Upper lobe of left lung (tissue), 6 donors: ENCODE results near the gene MARCHF3. TPM values are rescaled to one million over a fixed set of nuclear protein-coding genes. Genes with fewer than 3 reads are reported as not detected.
A peak's percentile ranks its signal among the peaks of the same experiment; 100 is the strongest.
"Not testable (repeated sequence)": the region's sequence is repeated elsewhere in the genome, so short reads cannot be mapped to it uniquely, and the experiment has no call there.

Source experiments
- ATAC-seq, 2 donors: fragments of 200-7000 bp; cut with Tn5 transposase; one replicate each; pipeline ENCODE4 v1.9.1; 2022; ENCODE audit warnings: mild to moderate bottlenecking in 2 of 2, moderate library complexity in 2 of 2; ENCODE audit not compliant: low FRiP score in 2 of 2
- DNase-seq, 2 donors: peaks; one replicate each; pipeline ENCODE4 v3.0.0-alpha.2; 2019 to 2020
- H3K27ac ChIP-seq, 4 donors: fragments of 200-600 bp; sonication (generic); one replicate each; pipeline ENCODE4 v1.5.1; 2016 to 2019
- H3K27me3 ChIP-seq, 4 donors: fragments of 200-600 bp; sonication (generic); one replicate each; pipeline ENCODE4 v1.5.1; 2017 to 2019
- H3K36me3 ChIP-seq, 4 donors: fragments of 200-600 bp; sonication (generic); one replicate each; pipeline ENCODE4 v1.5.1; 2016 to 2019
- H3K4me1 ChIP-seq, 4 donors: fragments of 200-600 bp; sonication (generic); one replicate each; pipeline ENCODE4 v1.5.1; 2018 to 2019
- H3K4me3 ChIP-seq, 4 donors: fragments of 200-600 bp; sonication (generic); one replicate each; pipeline ENCODE4 v1.5.1; 2017 to 2019; ENCODE audit warnings: mild to moderate bottlenecking in 2 of 4, moderate library complexity in 1 of 4
- H3K9me3 ChIP-seq, 4 donors: fragments of 200-600 bp; sonication (generic); one replicate each; pipeline ENCODE4 v1.5.1; 2018 to 2019
- CTCF ChIP-seq, 6 experiments: fragments of 450-650 bp in 4 of 6; fragments of 200-600 bp in 2 of 6; sonication (generic) in 2 of 6; IDR thresholded peaks; one replicate each; pipeline ENCODE4 v1.5.1; 2016 to 2019; ENCODE audit warnings: antibody characterized with exemption in 6 of 6
- EP300 ChIP-seq, 4 donors: sonication (generic); formaldehyde crosslinking; IDR thresholded peaks; one replicate each; pipeline ENCODE4 v1.5.1; 2017; ENCODE audit warnings: antibody characterized with exemption in 4 of 4, control low read depth in 2 of 4
- POLR2A ChIP-seq, 4 donors: fragments of 450-650 bp; IDR thresholded peaks; one replicate each; pipeline ENCODE4 v1.5.1; 2016 to 2017; ENCODE audit warnings: antibody characterized with exemption in 4 of 4, mild to moderate bottlenecking in 2 of 4
- POLR2AphosphoS5 ChIP-seq, 2 donors: sonication (generic); formaldehyde crosslinking; IDR thresholded peaks; one replicate each; pipeline ENCODE4 v1.5.1; 2017; ENCODE audit warnings: antibody characterized with exemption in 2 of 2
- WGBS, 2 donors: methylation state at CpG; one replicate each; pipeline ENCODE4 v1.1.5; 2017 to 2018; 5-methylcytosine and 5-hydroxymethylcytosine counted together
- total RNA-seq, 6 donors: library from RNA; depleted of rRNA in 4 of 6; stranded (reverse); fragments of >200 nt in 4 of 6; gene quantifications; one replicate each; pipeline versions ENCODE4 v1.1.0 to v1.2.1, GENCODE V29; 2016 to 2021
- donor health status: DM: no; HTN: no; CAD: no; lungs with moderate emphysema.
- donor health status: DM: no; HTN: yes; CAD: no; lungs with severe emphysema.

Gene MARCHF3
- total RNA-seq, 6 donors from 2014 or later: 2.1 to 16.2 (median 6.7) TPM

- ATAC-seq (no peak), DNase-seq (no peak)
- H3K4me1 ChIP-seq: no peaks in the 10 kb centered on the region
- no peaks in the 10 kb centered on the region for H3K9me3 ChIP-seq
- no peaks in the 10 kb centered on the region for H3K27me3 ChIP-seq
- no peak overlapping the region for H3K27ac ChIP-seq
- H3K36me3 ChIP-seq: no peaks in the 10 kb centered on the region
- no peak for TF ChIP-seq POLR2A (IDR thresholded peaks at IDR 0.05)
- TF ChIP-seq EP300 (IDR thresholded peaks at IDR 0.05): no peak
- TF ChIP-seq POLR2AphosphoS5 (IDR thresholded peaks at IDR 0.05): no peak
- TF ChIP-seq CTCF (IDR thresholded peaks at IDR 0.05): no peak
- no peak overlapping the region for H3K4me3 ChIP-seq
Observed at GRCh38 chr5:126899476-126899875, 130.9 kb downstream of the MARCHF3 start.

- no peak for DNase-seq
- Histone ChIP-seq H3K4me3 (no peak overlapping the region), H3K36me3 (no peaks in the 10 kb centered on the region), H3K27me3 (no peaks in the 10 kb centered on the region), H3K4me1 (no peaks in the 10 kb centered on the region), H3K27ac (no peak overlapping the region), H3K9me3 (no peaks in the 10 kb centered on the region)
- ATAC-seq: no peak
- TF ChIP-seq POLR2A (IDR thresholded peaks at IDR 0.05) (no peak), POLR2AphosphoS5 (IDR thresholded peaks at IDR 0.05) (no peak), EP300 (IDR thresholded peaks at IDR 0.05) (no peak), CTCF (IDR thresholded peaks at IDR 0.05) (no peak)
- 94 to 96% methylated on average over 5 of the region's 5 CpGs for WGBS, 2 donors
Observed at GRCh38 chr5:126897851-126898630, 132.3 kb downstream of the MARCHF3 start.

GRCh38 chr5:126896170-126896702 is 134.1 kb downstream of the MARCHF3 start:
- 94 to 95% methylated on average over 9 of the region's 9 CpGs for WGBS, 2 donors

GRCh38 chr5:126895712-126896111 is 134.6 kb downstream of the MARCHF3 start:
- WGBS, 2 donors: 87 to 90% methylated on average over 8 to 14 of the region's 14 CpGs
- H3K4me1 ChIP-seq, H3K27ac ChIP-seq, ATAC-seq, H3K27me3 ChIP-seq, H3K36me3 ChIP-seq, H3K4me3 ChIP-seq, H3K9me3 ChIP-seq: not testable (repeated sequence)
- peak in 1 of 2 donors; percentile 57 for DNase-seq

More at GRCh38 chr5:126896170-126896702, 134.1 kb downstream of the MARCHF3 start:
- ATAC-seq (no peak), DNase-seq (no peak)
- H3K4me3 ChIP-seq: no peak overlapping the region
- H3K4me1 ChIP-seq: no peaks in the 10 kb centered on the region
- no peaks in the 10 kb centered on the region for H3K36me3 ChIP-seq
- no peaks in the 10 kb centered on the region for H3K27me3 ChIP-seq
- H3K9me3 ChIP-seq: no peaks in the 10 kb centered on the region
- H3K27ac ChIP-seq: no peak overlapping the region
- TF ChIP-seq POLR2A (IDR thresholded peaks at IDR 0.05): no peak
- TF ChIP-seq CTCF (IDR thresholded peaks at IDR 0.05): no peak
- TF ChIP-seq POLR2AphosphoS5 (IDR thresholded peaks at IDR 0.05): no peak

- H3K27me3 ChIP-seq, H3K36me3 ChIP-seq, H3K4me1 ChIP-seq, H3K4me3 ChIP-seq, H3K9me3 ChIP-seq, ATAC-seq, H3K27ac ChIP-seq, DNase-seq: not testable (repeated sequence)
- 86 to 100% methylated on average over 1 to 2 of the region's 2 CpGs for WGBS, 2 donors
Observed at GRCh38 chr5:126890414-126890813, 139.9 kb downstream of the MARCHF3 start.

- H3K36me3 ChIP-seq: no peaks in the 10 kb centered on the region
- DNase-seq (no peak), ATAC-seq (no peak)
- 81 to 100% methylated on average over 1 of the region's 1 CpG for WGBS, 2 donors
- no peaks in the 10 kb centered on the region for H3K4me1 ChIP-seq
- H3K9me3 ChIP-seq: no peaks in the 10 kb centered on the region
- H3K27ac ChIP-seq: no peak overlapping the region
- no peaks in the 10 kb centered on the region for H3K27me3 ChIP-seq
- no peak for TF ChIP-seq POLR2AphosphoS5 (IDR thresholded peaks at IDR 0.05)
- TF ChIP-seq POLR2A (IDR thresholded peaks at IDR 0.05): no peak
- TF ChIP-seq CTCF (IDR thresholded peaks at IDR 0.05): no peak
- no peak for TF ChIP-seq EP300 (IDR thresholded peaks at IDR 0.05)
- no peak overlapping the region for H3K4me3 ChIP-seq
Observed at GRCh38 chr5:126888175-126888574, 142.2 kb downstream of the MARCHF3 start.
